Calu3 (cell line): ENCODE results near the gene MAP2. TPM values are rescaled to one million over a fixed set of nuclear protein-coding genes. Genes with fewer than 3 reads are reported as not detected.

Experiments
- BruUV-seq: library from RNA; stranded (reverse); fragments of 400-500 nt; replicated peaks from 2 replicates; lab custom pipeline; 2021; lab: Mats Ljungman, UMichigan
- CTCF ChIA-PET: fragments of 300-600 bp; sonication (Branson Sonifier 250); formaldehyde crosslinking; loops from one replicate; lab custom pipeline; 2022; ENCODE audit warnings: antibody characterized with exemption; lab: Charles Lee
- DNase-seq: peaks from one replicate; pipeline ENCODE4 v3.0.0; 2022
- H3K27ac Mint-ChIP-seq: one replicate; pipeline ENCODE4 v1.8.0; 2022; ENCODE audit warnings: mixed read lengths; ENCODE audit not compliant: unreplicated experiment
- H3K27me3 Mint-ChIP-seq: one replicate; pipeline ENCODE4 v1.8.0; 2022; ENCODE audit warnings: mixed read lengths; ENCODE audit not compliant: unreplicated experiment
- H3K36me3 Mint-ChIP-seq: one replicate; pipeline ENCODE4 v1.8.0; 2022; ENCODE audit warnings: mild to moderate bottlenecking, moderate library complexity, mixed read lengths; ENCODE audit not compliant: insufficient read depth, unreplicated experiment
- H3K4me1 Mint-ChIP-seq: one replicate; pipeline ENCODE4 v1.8.0; 2022; ENCODE audit warnings: mild to moderate bottlenecking, low read depth, mixed read lengths; ENCODE audit not compliant: unreplicated experiment
- H3K4me3 Mint-ChIP-seq: one replicate; pipeline ENCODE4 v1.8.0; 2022; ENCODE audit warnings: mild to moderate bottlenecking, low read depth, moderate library complexity, mixed read lengths; ENCODE audit not compliant: unreplicated experiment
- H3K9me3 Mint-ChIP-seq: one replicate; pipeline ENCODE4 v1.8.0; 2022; ENCODE audit warnings: low read depth, mixed read lengths; ENCODE audit not compliant: unreplicated experiment
- CTCF ChIP-seq: fragments of 200-600 bp; IDR thresholded peaks from one replicate; pipeline ENCODE4 v1.8.0; 2022; ENCODE audit warnings: antibody characterized with exemption; ENCODE audit not compliant: unreplicated experiment
- intact Hi-C: fragments of 100-400 bp; cut with micrococcal nuclease; formaldehyde crosslinking; loops from one replicate; pipeline ENCODE4 v1.10.0; 2022; ENCODE audit not compliant: unreplicated experiment
- total RNA-seq: library from RNA; stranded (reverse); gene quantifications from 2 replicates; pipeline ENCODE4 v1.2.3, GENCODE V29; 2022

MAP2 gene
- total RNA-seq, 1 experiment from 2014 or later = 11.2 TPM

- DNase-seq = no peak
- CTCF ChIA-PET = interaction anchor here (2.6 kb wide), 1 partner anchor 129 kb away, joined by 21 read pairs; the partner anchor contains the start of gene MAP2
- Mint-ChIP-seq H3K9me3 (no peaks in the 10 kb centered on the region), H3K27me3 (no peaks in the 10 kb centered on the region), H3K27ac (no peak overlapping the region), H3K4me3 (no peak overlapping the region), H3K36me3 (no peaks in the 10 kb centered on the region), H3K4me1 (no peaks in the 10 kb centered on the region)
- TF ChIP-seq CTCF = no peak
- intact Hi-C loops = no loop called here
- no TSS peak for BruUV-seq
These were observed 130.1 kb downstream of the MAP2 start for GRCh38 chr2:209553913-209554312.

DNA sequence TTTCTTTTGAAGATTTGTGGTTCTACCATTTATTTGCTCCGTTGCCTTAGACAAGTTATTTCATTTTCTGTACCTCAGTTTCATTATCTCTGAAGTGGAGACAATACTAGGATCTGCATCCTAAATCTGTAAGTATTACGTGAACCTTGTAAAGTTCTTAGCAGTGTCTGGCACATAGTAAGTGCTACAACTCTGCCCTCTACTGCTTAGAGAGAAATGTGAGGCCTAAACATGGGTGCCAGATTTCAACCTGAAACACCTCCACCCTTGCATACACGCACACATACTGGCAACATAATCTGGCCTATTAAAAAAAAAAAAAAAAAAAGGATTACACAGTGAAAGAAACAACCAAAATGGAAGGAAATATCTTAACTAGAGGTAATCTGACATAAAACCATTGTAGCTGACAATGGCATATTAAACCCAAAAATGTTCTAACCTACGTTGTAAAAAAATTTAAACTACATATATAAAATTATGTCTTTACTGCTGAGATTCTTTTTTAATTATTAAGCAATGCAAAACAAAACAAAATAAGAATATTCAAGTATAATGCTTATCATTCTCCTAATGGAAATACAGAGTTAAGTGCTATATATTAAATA lies 132.6 kb downstream of the MAP2 start:
- TF ChIP-seq CTCF = peak; percentile 37
- CTCF ChIA-PET = interaction anchor here (0.7 to 1.7 kb wide), 4 partner anchors 25 to 222 kb away, joined by 4 to 8 read pairs (median 6); no protein-coding TSS in a partner anchor
- Mint-ChIP-seq H3K27ac (no peak overlapping the region), H3K4me1 (no peaks in the 10 kb centered on the region), H3K4me3 (no peak overlapping the region), H3K27me3 (no peaks in the 10 kb centered on the region), H3K9me3 (no peaks in the 10 kb centered on the region), H3K36me3 (no peaks in the 10 kb centered on the region)
- intact Hi-C loops = loop anchor here (1.0 to 5.0 kb wide), 3 partner anchors 131 to 1149 kb away; partner anchors contain the start of gene PTH2R
- DNase-seq = peak; percentile 22
- BruUV-seq = no TSS peak

DNA sequence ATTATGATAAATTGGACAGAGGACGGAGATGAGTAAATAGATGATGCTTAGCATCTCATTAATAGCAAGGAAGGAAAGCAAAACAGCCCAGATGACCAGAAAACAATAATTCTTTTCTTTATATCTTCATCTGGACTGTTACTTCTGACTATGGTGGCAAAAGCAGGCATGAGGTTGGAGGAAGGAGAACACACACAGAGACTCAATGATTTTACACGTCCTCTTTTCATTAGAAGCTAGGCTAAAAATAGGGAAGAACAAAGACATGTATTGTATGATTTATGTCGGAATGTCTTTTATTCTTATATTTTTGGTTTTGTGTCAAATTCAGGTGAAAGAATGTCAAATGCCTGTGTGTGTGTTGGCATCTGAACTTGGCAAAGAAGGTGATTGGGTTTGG lies 137.1 kb downstream of the MAP2 start:
- H3K27me3 Mint-ChIP-seq = no peaks in the 10 kb centered on the region
- H3K36me3 Mint-ChIP-seq = no peaks in the 10 kb centered on the region
- no peak for DNase-seq
- no peak overlapping the region for H3K27ac Mint-ChIP-seq
- H3K9me3 Mint-ChIP-seq = no peaks in the 10 kb centered on the region
- BruUV-seq = no TSS peak
- CTCF ChIA-PET = interaction anchor here (0.5 kb wide), 1 partner anchor 107 kb away, joined by 3 read pairs; no protein-coding TSS in a partner anchor
- H3K4me3 Mint-ChIP-seq = no peak overlapping the region
- H3K4me1 Mint-ChIP-seq = peaks cover 5% of the 10 kb centered on the region
- intact Hi-C loops = no loop called here
- no peak for TF ChIP-seq CTCF

GRCh38 chr2:209563453-209563852 lies 139.6 kb downstream of the MAP2 start:
- intact Hi-C loops = no loop called here
- Mint-ChIP-seq H3K27me3 (no peaks in the 10 kb centered on the region), H3K27ac (no peak overlapping the region), H3K9me3 (no peaks in the 10 kb centered on the region), H3K36me3 (no peaks in the 10 kb centered on the region), H3K4me3 (no peak overlapping the region), H3K4me1 (peaks cover 9% of the 10 kb centered on the region)
- no peak for DNase-seq
- CTCF ChIA-PET = interaction anchor here (0.8 kb wide), 1 partner anchor 102 kb away, joined by 3 read pairs; no protein-coding TSS in a partner anchor
- BruUV-seq = no TSS peak
- no peak for TF ChIP-seq CTCF
